ENCODE data around the gene GRIPAP1. TPM values are rescaled to one million over a fixed set of nuclear protein-coding genes. Genes with fewer than 3 reads are reported as not detected.

Gene GRIPAP1
- total and polyA plus RNA-seq, 2 of the 13 experiments (the other 11 are each of a cell fraction or from before 2014, with no cell fraction given): 16.1 to 22.6 TPM

GRCh38 chrX:48961585-48962091 lies 40.4 kb downstream of the GRIPAP1 start (continued):
- TF ChIP-seq SOX6 (IDR thresholded peaks at IDR 0.05) (no peak), SOX6 (CRISPR knock-in tag; IDR thresholded peaks at IDR 0.05) (peak; percentile 12; the same call in 1 of the 2 replicates), PHF8 (CRISPR knock-in tag; IDR thresholded peaks at IDR 0.05) (0 out of 2 replicates have a peak, but pooled peaks have one; percentile 16), ATF3 (CRISPR knock-in tag; IDR thresholded peaks at IDR 0.05) (no peak)

GRCh38 chrX:48960291-48960690 lies 41.8 kb downstream of the GRIPAP1 start:
- no peak for DNase-seq (ENCODE audit: low spot score)
- no peak overlapping the region for H3K4me2 ChIP-seq (ENCODE audit: low read depth, low read length)
- peaks cover 17% of the 10 kb centered on the region for H3K79me2 ChIP-seq (ENCODE audit: insufficient read depth, low read length)
- no peaks in the 10 kb centered on the region for H3K27me3 ChIP-seq (ENCODE audit: control insufficient read depth in 1 of 2, insufficient read depth in 2 of 2, low read length in 2 of 2)
- in situ Hi-C loops (cut with HindIII; ENCODE audit: extremely low pct_ligation_motif_present, low pct_unique_long_range_greater_than_20kb) (no loop called here), intact Hi-C loops (cut with micrococcal nuclease; ENCODE audit: unreplicated experiment) (no loop called here)
- POLR2A ChIA-PET: no interaction called here
- H3K4me1 ChIP-seq (ENCODE audit: insufficient read depth, low read length): peaks cover 45% of the 10 kb centered on the region
- H3K9me3 ChIP-seq (ENCODE audit: low read length): no peaks in the 10 kb centered on the region
- no peak for FAIRE-seq
- CTCF ChIA-PET (ENCODE audit: low intra/inter-chr PET ratio, low total read pairs): no interaction called here
- TF ChIP-seq ZNF354B (CRISPR knock-in tag; IDR thresholded peaks at IDR 0.05) (no peak), FOSL2 (CRISPR knock-in tag; IDR thresholded peaks at IDR 0.05) (no peak)
- no peak overlapping the region for H3K27ac ChIP-seq (ENCODE audit: extremely low read length, insufficient read depth, low read length)
- no peaks in the 10 kb centered on the region for H4K20me1 ChIP-seq (ENCODE audit: insufficient read depth, low read length)
- no peak for ATAC-seq
- WGBS (ENCODE audit: low lambda C conversion rate): 98% methylated on average over 2 of the region's 2 CpGs
- no peak overlapping the region for H3K9ac ChIP-seq (ENCODE audit: insufficient read depth, low read depth, low read length)
- no peak overlapping the region for H3K4me3 ChIP-seq (replicated peaks in 1 of 3; ENCODE audit: insufficient read depth in 1 of 3, low read depth in 2 of 3, low read length in 3 of 3)
- H2AFZ ChIP-seq (ENCODE audit: low read length): no peak overlapping the region
- no TSS peak for BruUV-seq (replicated peaks)
- peaks cover 0 to 6% of the 10 kb centered on the region in 2 experiments; a peak in 2 of 5 replicates for H3K36me3 ChIP-seq (replicated peaks in 1 of 2; ENCODE audit: control insufficient read depth in 1 of 2, insufficient read depth in 2 of 2, low read length in 2 of 2)

- ATAC-seq (peak; percentile 3), DNase-seq (ENCODE audit: low spot score) (peak; percentile 21), FAIRE-seq (no peak)
- intact Hi-C loops (cut with micrococcal nuclease; ENCODE audit: unreplicated experiment) (loop anchor here (1.0 to 5.0 kb wide), 2 partner anchors 44 to 84 kb away; partner anchors contain the start of genes GRIPAP1 and TFE3), in situ Hi-C loops (cut with HindIII; ENCODE audit: extremely low pct_ligation_motif_present, low pct_unique_long_range_greater_than_20kb) (no loop called here)
- H3K27ac ChIP-seq (ENCODE audit: extremely low read length, insufficient read depth, low read length): peak overlapping the region; percentile 98
- peak overlapping the region; percentile 57 to 74 (median 60); a peak in 5 of 6 replicates for H3K4me3 ChIP-seq (replicated peaks in 1 of 3; ENCODE audit: insufficient read depth in 1 of 3, low read depth in 2 of 3, low read length in 3 of 3)
- no peaks in the 10 kb centered on the region for H3K27me3 ChIP-seq (ENCODE audit: control insufficient read depth in 1 of 2, insufficient read depth in 2 of 2, low read length in 2 of 2)
- H3K9me3 ChIP-seq (ENCODE audit: low read length): no peaks in the 10 kb centered on the region
- H3K4me1 ChIP-seq (ENCODE audit: insufficient read depth, low read length): peaks cover 60% of the 10 kb centered on the region
- POLR2A ChIA-PET: interaction anchor here (0.7 to 2.4 kb wide), 18 partner anchors 17 to 1317 kb away, joined by 3 to 11 read pairs (median 5); partner anchors contain the start of genes GPKOW, GRIPAP1, HDAC6 and PCSK1N
- peaks cover 32% of the 10 kb centered on the region for H3K79me2 ChIP-seq (ENCODE audit: insufficient read depth, low read length)
- 0% methylated on average over 17 of the region's 21 CpGs for WGBS (ENCODE audit: low lambda C conversion rate)
- peaks cover 0 to 8% of the 10 kb centered on the region in 2 experiments; a peak in 2 of 5 replicates for H3K36me3 ChIP-seq (replicated peaks in 1 of 2; ENCODE audit: control insufficient read depth in 1 of 2, insufficient read depth in 2 of 2, low read length in 2 of 2)
- H3K4me2 ChIP-seq (ENCODE audit: low read depth, low read length): peak overlapping the region; percentile 69
- H2AFZ ChIP-seq (ENCODE audit: low read length): no peak overlapping the region
- CTCF ChIA-PET (ENCODE audit: low intra/inter-chr PET ratio, low total read pairs): no interaction called here
- peak overlapping the region; percentile 78 for H3K9ac ChIP-seq (ENCODE audit: insufficient read depth, low read depth, low read length)
- H4K20me1 ChIP-seq (ENCODE audit: insufficient read depth, low read length): no peaks in the 10 kb centered on the region
- BruUV-seq (replicated peaks): TSS peak; percentile 73
- TF ChIP-seq TAF1 (CRISPR knock-in tag; IDR thresholded peaks at IDR 0.05) (0 out of 2 replicates have a peak, but pooled peaks have one; percentile 8), ZNF12 (CRISPR knock-in tag; IDR thresholded peaks at IDR 0.05) (no peak), ZNF382 (CRISPR knock-in tag; IDR thresholded peaks at IDR 0.05; ENCODE audit: borderline replicate concordance) (no peak), ZNF710 (CRISPR knock-in tag; IDR thresholded peaks at IDR 0.05; ENCODE audit: borderline replicate concordance) (no peak), PAF1 (CRISPR knock-in tag; IDR thresholded peaks at IDR 0.05) (no peak)
Measured at GRCh38 chrX:48958635-48959094, 43.4 kb downstream of the GRIPAP1 start.
